NCI-H748 (cell line): Measurements from ENCODE around the gene MYBPC3.

Experiments used
- DNase-seq: peaks from one replicate; lab custom pipeline; 2025; ENCODE audit not compliant: unreplicated experiment; lab: John Stamatoyannopoulos, UW

The MYBPC3 gene

GRCh38 chr11:47387944-47388696, 35.6 kb upstream of the MYBPC3 start:
- no peak for DNase-seq

- no peak for DNase-seq
These were observed 32.0 kb upstream of the MYBPC3 start for GRCh38 chr11:47384498-47384897.

GRCh38 chr11:47383071-47383470, 30.6 kb upstream of the MYBPC3 start:
- no peak for DNase-seq

- no peak for DNase-seq
These were observed 27.6 kb upstream of the MYBPC3 start for GRCh38 chr11:47380078-47380477.

GRCh38 chr11:47379317-47379716, 26.8 kb upstream of the MYBPC3 start:
- no peak for DNase-seq

- no peak for DNase-seq
These were observed 26.3 kb upstream of the MYBPC3 start for GRCh38 chr11:47378836-47379170.

DNA sequence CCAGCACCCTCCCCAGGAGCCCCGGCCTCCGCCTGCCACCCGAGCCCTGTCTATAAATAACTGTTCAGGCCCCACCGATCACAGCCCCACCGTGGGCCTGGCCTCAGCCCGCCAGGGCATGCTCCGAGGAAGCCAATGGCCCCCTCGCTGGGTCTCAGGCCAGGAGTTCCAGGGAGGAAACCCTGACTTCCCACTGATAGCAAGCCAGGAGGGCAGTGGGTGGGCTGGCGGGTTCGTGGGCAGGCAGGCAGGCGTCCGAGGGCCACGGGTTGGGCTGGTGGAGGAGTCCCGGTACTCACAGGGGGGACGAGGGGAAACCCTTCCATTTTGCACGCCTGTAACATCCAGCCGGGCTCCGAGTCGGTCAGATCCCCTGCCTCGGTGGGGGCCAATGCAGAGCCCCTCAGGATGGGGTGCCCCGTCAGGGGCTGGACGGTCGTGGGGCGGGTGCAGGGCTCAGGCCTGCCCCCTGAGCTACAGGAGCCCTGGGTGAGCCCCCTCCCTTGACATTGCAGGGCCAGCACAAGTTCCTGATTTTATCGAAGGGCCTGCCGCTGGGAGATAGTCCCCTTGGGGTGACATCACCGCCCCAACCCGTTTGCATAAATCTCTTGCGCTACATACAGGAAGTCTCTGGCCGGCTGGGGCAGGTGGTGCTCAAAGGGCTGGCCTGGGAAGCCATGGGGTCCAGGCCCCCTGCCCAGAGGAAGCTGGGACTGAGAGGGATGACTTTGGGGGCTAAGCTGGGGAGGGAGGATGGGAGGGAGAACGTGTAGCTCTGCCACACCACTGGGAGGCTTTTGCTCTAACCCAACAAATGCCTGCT, 25.7 kb upstream of the MYBPC3 start, which contains the start of gene SPI1:
SPI1 (minus strand) TSS at position 538 of the 826 bp plus-strand sequence; CDS start at position 344, 194 bp downstream.
- no peak for DNase-seq

DNA sequence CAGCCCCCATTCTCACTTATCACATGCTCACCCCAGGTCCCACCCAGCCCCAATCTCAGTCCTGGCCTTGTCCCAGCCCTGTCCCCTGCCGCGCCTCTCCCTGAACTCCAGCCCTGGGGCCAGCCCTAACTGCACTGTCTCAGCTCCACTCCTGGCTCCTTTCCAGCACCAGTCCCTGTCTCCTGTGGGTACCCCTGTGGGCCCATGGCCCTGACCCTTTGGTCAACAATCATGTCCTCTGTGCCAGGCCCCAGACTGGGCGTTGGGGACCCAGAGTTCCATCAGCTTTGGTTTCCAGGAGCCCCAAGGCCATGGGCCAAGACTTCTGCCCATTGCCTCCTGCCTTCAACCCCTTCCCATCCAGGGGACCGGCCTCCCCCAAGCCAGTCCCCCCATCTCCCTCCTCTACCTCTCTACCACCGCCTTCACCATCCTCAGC, 25.1 kb upstream of the MYBPC3 start:
- no peak for DNase-seq

DNA sequence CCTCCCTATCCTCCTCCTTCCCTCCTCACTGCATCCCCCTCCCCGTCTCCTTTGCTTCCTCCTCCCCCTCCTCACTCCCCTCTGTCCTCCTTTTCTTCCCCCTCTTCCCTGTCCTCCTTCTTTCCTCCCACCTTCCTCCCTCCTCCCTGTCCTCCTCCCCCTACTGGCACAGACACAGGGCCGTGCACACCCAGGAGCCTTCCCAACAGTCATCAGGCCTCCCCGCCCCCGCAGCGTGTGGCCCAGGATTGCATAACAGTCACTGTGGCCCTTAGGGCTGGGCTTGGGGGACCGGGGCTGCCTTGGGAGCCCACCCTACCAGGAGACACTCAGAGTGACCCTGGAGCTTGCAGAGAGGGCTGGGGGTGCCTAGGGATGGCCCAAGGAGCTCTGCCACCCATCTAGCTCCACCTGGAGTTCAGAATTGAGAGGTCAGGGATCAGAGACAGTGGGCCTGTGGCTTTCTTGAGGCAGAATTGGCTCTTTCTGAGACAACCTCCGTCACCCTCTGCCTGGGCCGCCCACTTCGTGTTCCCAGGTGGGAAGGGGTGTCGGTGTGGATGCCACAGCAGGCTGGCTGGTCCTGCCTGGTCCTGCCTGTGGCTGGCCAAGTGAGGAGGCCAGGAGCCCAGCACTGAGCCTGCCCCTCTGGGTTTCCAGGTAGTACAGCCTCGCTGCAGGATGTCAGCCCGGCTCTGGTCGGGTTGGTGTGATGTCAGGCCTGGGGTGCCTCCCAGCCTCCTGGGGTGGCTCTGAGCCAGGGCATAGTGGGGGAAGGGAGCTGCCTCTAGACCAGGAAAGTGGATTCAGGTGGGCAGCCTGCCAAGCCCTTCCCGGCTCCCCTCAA, 24.2 kb upstream of the MYBPC3 start:
- DNase-seq = no peak

- DNase-seq = no peak
These were observed 23.6 kb upstream of the MYBPC3 start for GRCh38 chr11:47376107-47376524.

DNA sequence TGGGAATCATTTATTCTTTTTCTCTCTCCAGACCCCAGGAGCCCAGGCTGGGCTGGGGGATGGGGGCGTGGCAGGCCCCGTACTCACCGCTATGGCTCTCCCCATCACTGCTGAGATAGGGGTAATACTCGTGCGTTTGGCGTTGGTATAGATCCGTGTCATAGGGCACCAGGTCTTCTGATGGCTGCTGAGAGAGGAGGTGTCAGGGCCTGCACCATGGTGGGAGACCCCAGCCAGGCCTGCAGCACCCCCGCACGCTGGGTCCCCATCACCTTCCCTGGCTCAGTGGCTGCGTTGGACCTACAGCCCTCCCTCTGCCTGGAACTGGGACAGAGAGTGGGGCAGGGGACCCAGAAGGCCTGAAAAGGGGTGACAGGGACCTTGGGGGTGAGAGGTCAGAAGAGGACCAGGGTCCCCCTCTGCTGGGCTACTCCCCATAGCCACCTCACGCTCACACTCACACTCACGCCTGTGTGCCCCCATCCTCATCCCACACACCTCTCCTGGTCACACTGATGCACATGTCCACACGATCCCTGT, 23.1 kb upstream of the MYBPC3 start:
- DNase-seq = no peak

GRCh38 chr11:47375020-47375419, 22.5 kb upstream of the MYBPC3 start:
- no peak for DNase-seq

DNA sequence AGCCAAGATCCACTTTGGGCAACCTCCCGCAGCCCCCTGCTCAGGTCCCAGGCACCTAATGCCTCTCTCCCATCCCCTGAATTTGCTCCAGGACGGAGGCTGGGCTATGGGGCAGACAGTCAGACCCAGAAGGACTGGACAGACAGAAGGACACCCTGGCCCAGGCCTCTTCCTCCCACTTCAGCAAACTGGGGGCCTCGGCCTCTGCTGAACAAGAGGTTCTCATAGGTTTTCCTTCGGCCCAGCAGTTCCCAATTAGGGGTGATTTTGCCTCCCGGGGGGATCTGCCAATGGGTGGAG, 22.2 kb upstream of the MYBPC3 start:
- DNase-seq = no peak

DNA sequence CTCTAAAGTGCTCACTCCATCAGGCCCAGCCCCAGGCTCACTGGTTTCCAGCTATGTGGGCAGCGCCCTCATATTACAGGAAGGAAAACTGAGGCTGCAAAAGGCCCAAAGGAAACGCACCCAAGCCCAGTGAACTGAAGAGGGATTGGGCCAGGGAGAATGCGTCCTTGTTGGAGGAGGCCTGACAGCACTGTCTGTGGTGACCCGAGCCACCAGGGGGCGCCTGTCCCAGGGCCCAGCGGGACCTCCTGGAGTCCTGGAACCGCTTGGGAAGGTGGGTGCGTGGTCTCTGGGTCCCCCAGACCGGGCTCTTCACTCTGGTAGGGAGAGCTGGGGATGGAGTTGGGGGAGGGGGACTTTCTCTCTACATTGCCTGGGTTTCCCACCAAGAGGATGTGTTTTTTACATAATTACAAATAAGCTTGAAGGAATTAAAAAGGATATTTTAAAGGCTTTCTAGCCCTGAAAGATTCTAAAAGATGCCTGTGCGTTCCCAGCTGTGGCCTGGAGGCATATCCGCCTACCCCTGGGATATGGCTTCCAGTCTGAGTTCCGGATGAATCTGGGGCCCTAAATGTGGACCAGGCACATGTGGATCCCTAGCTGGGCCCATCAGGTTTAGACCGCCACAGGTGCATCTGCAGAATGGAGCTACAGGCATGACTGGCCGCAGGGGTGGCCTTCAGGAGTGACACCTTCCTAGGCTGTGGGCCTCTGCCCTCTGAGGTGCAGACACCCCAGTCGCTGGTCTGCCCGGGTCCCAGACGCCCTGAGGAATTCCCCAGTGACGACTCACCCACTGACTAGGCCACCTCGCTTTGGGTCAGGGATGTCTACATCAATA, 21.6 kb upstream of the MYBPC3 start:
- DNase-seq = peak; percentile 61

GRCh38 chr11:47372422-47372821, 19.9 kb upstream of the MYBPC3 start:
- DNase-seq = no peak

DNA sequence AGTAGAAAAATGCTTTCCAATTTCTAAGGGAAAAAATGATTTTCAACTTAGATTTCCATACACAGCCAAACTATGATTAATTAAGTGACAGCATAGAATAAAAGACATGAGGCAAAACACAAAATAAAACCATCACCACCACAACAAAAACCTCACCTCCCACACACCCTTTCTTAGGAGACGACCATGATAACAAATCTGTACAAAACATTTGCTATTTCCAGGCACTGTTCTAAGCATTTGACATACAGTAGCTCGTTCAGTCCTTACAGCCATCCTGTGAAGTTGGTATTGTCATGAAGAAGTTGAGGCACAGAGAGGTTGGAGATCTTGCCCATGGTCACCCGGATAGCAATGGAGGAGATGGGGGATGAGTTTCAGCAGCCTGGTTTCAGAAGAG, 17.2 kb upstream of the MYBPC3 start:
- DNase-seq = no peak

DNA sequence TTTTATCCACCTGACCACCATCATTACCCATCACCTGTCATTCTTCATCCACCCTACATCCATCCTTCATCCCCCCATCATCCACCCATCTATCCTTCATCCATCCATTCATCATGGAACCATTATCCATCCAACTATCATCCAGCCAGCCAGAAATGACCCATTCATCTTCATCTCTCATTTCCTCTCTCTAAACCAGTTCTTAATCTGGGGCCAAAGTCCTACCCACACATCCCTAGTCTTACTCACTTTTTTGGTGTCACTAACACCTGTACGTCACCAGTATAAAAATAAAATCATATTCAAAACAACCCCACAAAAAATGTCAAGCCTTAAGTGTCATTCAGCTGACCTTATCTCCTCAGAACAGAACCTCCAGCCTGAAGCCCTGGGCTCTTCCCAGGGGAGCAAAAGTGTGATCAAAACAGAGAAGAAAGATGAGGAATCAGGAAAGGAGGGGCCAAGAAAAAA, 13.6 kb upstream of the MYBPC3 start:
- DNase-seq = no peak

GRCh38 chr11:47361419-47361818, 8.9 kb upstream of the MYBPC3 start:
- DNase-seq = no peak

GRCh38 chr11:47360341-47360740, 7.8 kb upstream of the MYBPC3 start:
- no peak for DNase-seq

GRCh38 chr11:47359586-47359985, 7.1 kb upstream of the MYBPC3 start:
- DNase-seq = no peak
